ENCODE data around the gene HMCN1.

HMCN1 gene

GRCh38 chr1:186195377-186195931 lies 461.3 kb downstream of the HMCN1 start:
- no peaks in the 10 kb centered on the region for H3K36me3 ChIP-seq
- H3K4me1 ChIP-seq = no peaks in the 10 kb centered on the region
- DNase-seq = no peak
- no peaks in the 10 kb centered on the region for H3K9me3 ChIP-seq
- TF ChIP-seq, protein P1, sequence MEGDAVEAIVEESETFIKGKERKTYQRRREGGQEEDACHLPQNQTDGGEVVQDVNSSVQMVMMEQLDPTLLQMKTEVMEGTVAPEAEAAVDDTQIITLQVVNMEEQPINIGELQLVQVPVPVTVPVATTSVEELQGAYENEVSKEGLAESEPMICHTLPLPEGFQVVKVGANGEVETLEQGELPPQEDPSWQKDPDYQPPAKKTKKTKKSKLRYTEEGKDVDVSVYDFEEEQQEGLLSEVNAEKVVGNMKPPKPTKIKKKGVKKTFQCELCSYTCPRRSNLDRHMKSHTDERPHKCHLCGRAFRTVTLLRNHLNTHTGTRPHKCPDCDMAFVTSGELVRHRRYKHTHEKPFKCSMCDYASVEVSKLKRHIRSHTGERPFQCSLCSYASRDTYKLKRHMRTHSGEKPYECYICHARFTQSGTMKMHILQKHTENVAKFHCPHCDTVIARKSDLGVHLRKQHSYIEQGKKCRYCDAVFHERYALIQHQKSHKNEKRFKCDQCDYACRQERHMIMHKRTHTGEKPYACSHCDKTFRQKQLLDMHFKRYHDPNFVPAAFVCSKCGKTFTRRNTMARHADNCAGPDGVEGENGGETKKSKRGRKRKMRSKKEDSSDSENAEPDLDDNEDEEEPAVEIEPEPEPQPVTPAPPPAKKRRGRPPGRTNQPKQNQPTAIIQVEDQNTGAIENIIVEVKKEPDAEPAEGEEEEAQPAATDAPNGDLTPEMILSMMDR (IDR thresholded peaks at IDR 0.05; ENCODE audit: low read depth, low read length) = no peak
- H3K4me3 ChIP-seq (ENCODE audit: low read depth, low read length) = no peak overlapping the region
- no peaks in the 10 kb centered on the region for H3K27me3 ChIP-seq

GRCh38 chr1:186202271-186202764 lies 468.1 kb downstream of the HMCN1 start:
- TF ChIP-seq, protein P1 (IDR thresholded peaks at IDR 0.05; ENCODE audit: low read depth, low read length) = no peak
- no peak overlapping the region for H3K4me3 ChIP-seq (ENCODE audit: low read depth, low read length)
- H3K9me3 ChIP-seq = no peaks in the 10 kb centered on the region
- H3K4me1 ChIP-seq = no peaks in the 10 kb centered on the region
- H3K27me3 ChIP-seq = no peaks in the 10 kb centered on the region
- H3K36me3 ChIP-seq = no peaks in the 10 kb centered on the region
- no peak for DNase-seq

DNA sequence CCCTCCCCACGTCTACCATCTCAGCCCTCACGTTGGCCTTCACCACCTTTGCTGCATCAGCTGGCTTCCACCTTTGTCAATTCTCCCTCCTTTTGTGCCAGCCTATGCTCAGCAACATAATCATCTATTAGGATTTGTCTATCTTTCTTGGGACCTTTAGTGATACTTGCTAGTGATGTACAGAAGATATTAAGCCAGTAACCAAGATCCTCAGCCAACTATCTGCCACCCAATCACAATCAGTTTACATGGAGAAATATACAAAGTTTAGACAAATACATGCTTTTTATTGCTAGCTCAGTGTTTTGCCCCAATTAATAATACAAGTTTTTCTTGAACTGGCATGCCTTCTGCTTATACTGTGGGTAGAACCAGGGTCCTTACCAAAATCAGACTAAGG lies 468.6 kb downstream of the HMCN1 start:
- no peaks in the 10 kb centered on the region for H3K36me3 ChIP-seq
- H3K4me1 ChIP-seq = no peaks in the 10 kb centered on the region
- no peak overlapping the region for H3K4me3 ChIP-seq (ENCODE audit: low read depth, low read length)
- TF ChIP-seq, protein P1 (IDR thresholded peaks at IDR 0.05; ENCODE audit: low read depth, low read length) = no peak
- no peaks in the 10 kb centered on the region for H3K27me3 ChIP-seq
- H3K9me3 ChIP-seq = no peaks in the 10 kb centered on the region
- DNase-seq = no peak

DNA sequence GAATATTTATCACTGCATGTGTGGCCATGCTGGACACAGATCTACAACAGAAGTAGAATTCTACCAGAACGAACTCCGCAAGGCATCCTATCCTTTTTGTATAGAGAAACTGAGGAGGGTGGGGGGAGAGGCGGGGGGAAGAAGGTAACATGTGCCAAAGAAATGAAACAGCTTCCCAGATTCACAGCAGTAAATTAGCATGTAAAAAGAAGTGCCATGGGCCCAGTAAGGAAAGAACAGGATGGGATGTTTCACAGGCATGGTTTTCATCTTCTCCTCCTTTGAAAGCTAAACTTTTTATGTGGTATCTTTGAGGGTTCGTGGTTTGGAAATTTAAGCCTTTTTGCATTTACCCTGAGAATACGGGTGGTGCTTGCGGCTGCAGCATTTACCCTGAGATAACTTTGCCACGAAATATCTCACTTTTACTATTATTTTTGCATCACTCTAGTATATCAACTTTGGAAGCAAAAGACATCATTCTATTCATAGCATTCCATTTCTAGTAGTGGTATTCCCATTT lies 471.9 kb downstream of the HMCN1 start:
- no peak overlapping the region for H3K4me3 ChIP-seq (ENCODE audit: low read depth, low read length)
- no peaks in the 10 kb centered on the region for H3K27me3 ChIP-seq
- TF ChIP-seq, protein P1 (IDR thresholded peaks at IDR 0.05; ENCODE audit: low read depth, low read length) = no peak
- no peak for DNase-seq
- H3K9me3 ChIP-seq = no peaks in the 10 kb centered on the region
- H3K4me1 ChIP-seq = no peaks in the 10 kb centered on the region
- H3K36me3 ChIP-seq = no peaks in the 10 kb centered on the region

GRCh38 chr1:186207391-186208085 lies 473.3 kb downstream of the HMCN1 start:
- H3K4me1 ChIP-seq = no peaks in the 10 kb centered on the region
- TF ChIP-seq, protein P1 (IDR thresholded peaks at IDR 0.05; ENCODE audit: low read depth, low read length) = no peak
- DNase-seq = no peak
- H3K9me3 ChIP-seq = no peaks in the 10 kb centered on the region
- no peaks in the 10 kb centered on the region for H3K27me3 ChIP-seq
- H3K4me3 ChIP-seq (ENCODE audit: low read depth, low read length) = no peak overlapping the region
- H3K36me3 ChIP-seq = no peaks in the 10 kb centered on the region

Measured in BE2C (cell line).